ENCODE measurements around the gene MOB1A. TPM values are rescaled to one million over a fixed set of nuclear protein-coding genes. Genes with fewer than 3 reads are reported as not detected.
A peak's percentile ranks its signal among the peaks of the same experiment; 100 is the strongest.

Gene MOB1A
- total and polyA plus RNA-seq, 2 of the 13 experiments (the other 11 are each of a cell fraction or from before 2014, with no cell fraction given), result 48.2 to 139 TPM

- no peak for TF ChIP-seq TCF12 (IDR thresholded peaks at IDR 0.05)
- no peak for TF ChIP-seq TCF12 (CRISPR knock-in tag; IDR thresholded peaks at IDR 0.05)
- peak; percentile 70 for TF ChIP-seq ZNF782 (CRISPR knock-in tag; IDR thresholded peaks at IDR 0.05; ENCODE audit: borderline replicate concordance)
- peak; percentile 81; the same call in 1 of the 2 replicates for TF ChIP-seq GLI4 (CRISPR knock-in tag; IDR thresholded peaks at IDR 0.05; ENCODE audit: borderline replicate concordance)
- TF ChIP-seq ZNF704 (CRISPR knock-in tag; IDR thresholded peaks at IDR 0.05; ENCODE audit: borderline replicate concordance), result 0 out of 2 replicates have a peak, but pooled peaks have one; percentile 39
- peak; percentile 51; the same call in 1 of the 2 replicates for TF ChIP-seq TRAFD1 (CRISPR knock-in tag; IDR thresholded peaks at IDR 0.05; ENCODE audit: borderline replicate concordance)
- TF ChIP-seq ZNF20 (CRISPR knock-in tag; IDR thresholded peaks at IDR 0.05), result no peak
- peak; percentile 92 for TF ChIP-seq TAF1 (CRISPR knock-in tag; IDR thresholded peaks at IDR 0.05)
- TF ChIP-seq SAFB2 (CRISPR knock-in tag; IDR thresholded peaks at IDR 0.05; ENCODE audit: borderline replicate concordance, low read depth), result peak; percentile 49; the same call in 1 of the 2 replicates
- 0 out of 2 replicates have a peak, but pooled peaks have one; percentile 13 for TF ChIP-seq ZSCAN21 (CRISPR knock-in tag; IDR thresholded peaks at IDR 0.05; ENCODE audit: borderline replicate concordance)
- peak in 1 of 2 experiments; percentile 5; a peak in 1 of 4 replicates for TF ChIP-seq ATF4 (CRISPR knock-in tag; IDR thresholded peaks at IDR 0.05)
- TF ChIP-seq AFF4 (CRISPR knock-in tag; IDR thresholded peaks at IDR 0.05), result 0 out of 2 replicates have a peak, but pooled peaks have one; percentile 16
- no peak for TF ChIP-seq BRF2 (CRISPR knock-in tag; IDR thresholded peaks at IDR 0.05)
- peak; percentile 18; the same call in 1 of the 2 replicates for TF ChIP-seq ZNF546 (CRISPR knock-in tag; conservative IDR thresholded peaks at IDR 0.05)
- TF ChIP-seq FIP1L1 (IDR thresholded peaks at IDR 0.05; ENCODE audit: borderline replicate concordance, insufficient read depth, low read depth, low read length), result no peak
- no peak for TF ChIP-seq ZNF576 (CRISPR knock-in tag; IDR thresholded peaks at IDR 0.05)
- TF ChIP-seq NCOA5 (CRISPR knock-in tag; IDR thresholded peaks at IDR 0.05), result no peak
- TF ChIP-seq HES4 (CRISPR knock-in tag; IDR thresholded peaks at IDR 0.05; ENCODE audit: borderline replicate concordance), result peak; percentile 66
Observed at GRCh38 chr2:74178211-74179062, at the start of gene MOB1A (continued).
